SIG-M5 treated with dmso at 0.1 percent for 504 hours (cell line): ENCODE data around the gene XRCC3.
"Not testable (repeated sequence)": the region's sequence is repeated elsewhere in the genome, so short reads cannot be mapped to it uniquely, and the experiment has no call there.

ENCODE experiments used
- DNase-seq: peaks from one replicate; lab custom pipeline; 2025; ENCODE audit not compliant: unreplicated experiment; lab: John Stamatoyannopoulos, UW

The XRCC3 gene

DNA sequence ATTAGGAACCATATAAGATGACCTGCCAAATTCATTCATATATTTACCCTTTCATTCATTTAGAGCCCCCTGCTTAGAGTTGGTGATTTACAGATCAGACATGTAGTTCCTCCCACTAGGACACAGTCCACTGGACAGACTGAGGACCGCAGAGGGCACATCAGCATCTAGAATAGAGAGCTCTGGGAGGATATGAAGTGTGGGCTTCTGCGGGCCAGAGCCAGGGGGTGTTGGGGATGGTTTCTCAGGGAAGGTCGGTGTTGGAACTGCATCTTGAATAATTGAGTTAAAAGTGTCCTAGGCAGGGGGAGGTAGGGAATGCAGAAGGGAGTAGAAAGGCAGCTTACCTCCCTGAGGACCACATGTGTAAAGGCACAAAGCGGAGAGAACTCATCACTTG is 43.3 kb downstream of the XRCC3 start:
- DNase-seq = no peak

DNA sequence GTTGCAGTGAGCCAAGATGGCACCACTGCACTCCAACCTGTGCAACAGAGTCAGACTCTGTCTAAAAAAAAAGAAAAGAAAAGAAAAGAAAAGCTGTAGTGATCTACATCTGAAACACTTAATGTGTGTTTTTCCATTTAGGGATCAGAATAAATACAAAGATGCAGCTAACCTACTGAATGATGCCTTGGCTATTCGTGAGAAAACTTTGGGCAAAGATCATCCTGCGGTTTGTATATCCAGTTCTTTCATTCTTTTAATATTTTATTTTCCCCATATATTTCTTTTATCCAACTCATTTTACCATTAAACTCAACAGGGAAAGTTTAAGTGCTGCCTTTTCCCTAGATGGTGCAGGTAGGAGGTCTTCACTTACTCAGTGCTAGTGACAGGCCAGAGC is 45.9 kb downstream of the XRCC3 start:
- no peak for DNase-seq

DNA sequence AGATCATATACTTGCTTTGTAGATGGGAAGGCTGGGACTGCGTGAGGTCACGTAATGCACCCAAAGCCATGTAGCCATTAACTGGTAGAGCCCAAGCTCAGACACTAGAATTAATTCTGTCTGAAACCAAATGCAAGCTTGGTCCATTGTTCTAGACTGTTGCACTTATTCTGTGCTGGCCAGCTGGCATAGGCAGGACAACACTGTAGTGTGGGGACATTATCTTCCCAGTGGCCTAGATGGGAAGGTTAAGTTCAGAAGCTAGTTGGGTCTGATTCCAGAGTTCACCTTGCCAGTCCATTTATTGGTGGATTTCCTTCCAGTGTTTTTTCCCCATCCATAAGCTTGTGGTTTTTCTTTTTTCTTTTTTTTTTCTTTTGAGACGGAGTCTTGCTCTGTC is 47.1 kb downstream of the XRCC3 start:
- DNase-seq = no peak

DNA sequence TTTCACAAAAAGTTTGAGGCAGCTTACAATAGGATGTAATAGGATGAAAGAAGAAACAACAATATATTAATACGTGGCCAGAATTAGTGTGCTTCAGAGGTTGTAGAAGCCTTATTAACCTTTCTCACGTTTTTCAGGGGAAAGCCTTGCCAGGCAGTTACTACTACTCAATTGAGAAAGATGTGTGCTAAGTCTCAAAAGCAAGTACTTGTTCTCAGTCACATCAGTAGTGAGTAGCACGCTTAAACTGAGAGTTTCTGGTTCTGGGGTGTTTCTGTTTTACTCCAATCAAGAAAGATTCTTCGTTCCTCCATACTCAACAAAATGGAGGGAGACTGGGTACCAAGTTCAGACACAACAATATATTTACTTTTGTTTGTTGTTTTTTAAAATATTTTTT is 47.6 kb downstream of the XRCC3 start:
- no peak for DNase-seq

DNA sequence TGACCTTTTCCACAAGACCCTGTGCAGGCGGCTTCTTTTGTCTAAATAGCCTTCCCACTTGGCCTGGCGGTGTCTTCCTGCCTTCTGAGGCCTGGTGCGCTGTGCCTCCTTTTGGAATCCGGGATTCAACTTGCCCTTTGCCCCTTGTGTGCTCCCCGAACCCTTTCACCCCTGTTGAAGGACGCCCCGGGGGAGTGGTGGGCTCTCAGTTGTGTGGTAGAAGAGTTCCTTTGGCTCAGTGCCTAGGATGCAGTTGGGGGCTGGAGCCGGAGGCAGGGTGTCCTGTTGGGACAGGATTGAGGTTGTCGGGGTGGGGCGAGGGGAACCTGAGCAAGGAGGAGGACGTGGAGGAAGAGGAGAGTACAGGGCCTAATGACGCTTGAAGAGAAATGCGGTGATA is 51.7 kb downstream of the XRCC3 start:
- no peak for DNase-seq

DNA sequence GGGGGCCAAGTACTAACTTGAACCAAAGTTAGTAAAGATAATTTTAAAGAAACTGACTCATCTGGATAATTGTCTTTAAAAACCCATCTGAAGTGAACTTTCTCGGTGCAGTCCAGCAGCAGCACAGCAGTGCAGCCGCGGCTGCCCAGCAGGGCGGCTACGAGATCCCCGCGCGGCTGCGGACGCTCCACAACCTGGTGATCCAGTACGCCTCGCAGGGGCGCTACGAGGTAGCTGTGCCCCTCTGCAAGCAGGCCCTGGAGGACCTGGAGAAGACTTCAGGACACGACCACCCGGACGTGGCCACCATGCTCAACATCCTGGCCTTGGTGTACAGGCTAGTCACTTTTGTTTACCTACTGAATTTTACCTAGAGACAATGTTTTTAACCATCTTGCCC is 52.7 kb downstream of the XRCC3 start:
- no peak for DNase-seq

DNA sequence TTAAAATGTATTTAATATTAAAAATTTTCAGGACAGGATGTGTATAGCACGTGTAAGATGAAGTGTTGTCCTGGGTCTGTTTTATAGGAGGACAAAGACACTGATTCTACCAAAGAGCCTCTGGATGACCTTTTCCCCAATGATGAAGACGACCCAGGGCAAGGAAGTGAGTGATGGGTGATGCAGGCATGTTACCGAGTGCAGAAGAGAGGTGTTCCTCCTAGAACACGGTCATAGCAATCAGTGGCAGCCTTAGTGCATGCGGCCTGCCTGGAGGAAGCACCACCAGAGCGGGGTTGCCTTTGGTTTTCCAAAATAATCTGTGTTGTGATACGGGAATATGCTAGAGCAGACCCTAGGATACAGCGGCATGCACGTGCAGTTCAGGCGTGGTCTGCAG is 53.2 kb downstream of the XRCC3 start:
- no peak for DNase-seq

DNA sequence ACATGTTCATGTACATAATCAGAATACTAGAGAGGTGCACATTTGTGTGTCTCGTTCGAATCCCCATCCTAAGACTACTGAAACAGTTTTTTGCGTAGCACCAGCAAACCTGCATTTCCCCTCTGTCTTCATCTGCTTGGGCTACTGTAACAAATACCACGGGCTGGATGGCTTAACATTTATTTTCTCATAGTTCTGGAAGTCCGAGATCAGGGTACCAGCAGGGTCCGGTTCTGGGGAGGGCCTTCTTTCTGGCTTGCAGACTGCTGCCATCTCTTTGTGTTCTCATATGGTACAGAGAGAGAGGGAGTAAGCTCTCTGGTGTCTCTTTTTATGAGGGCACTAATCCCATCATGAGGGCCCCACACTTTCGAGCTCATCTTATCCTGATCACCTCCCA is 55.6 kb downstream of the XRCC3 start:
- no peak for DNase-seq

DNA sequence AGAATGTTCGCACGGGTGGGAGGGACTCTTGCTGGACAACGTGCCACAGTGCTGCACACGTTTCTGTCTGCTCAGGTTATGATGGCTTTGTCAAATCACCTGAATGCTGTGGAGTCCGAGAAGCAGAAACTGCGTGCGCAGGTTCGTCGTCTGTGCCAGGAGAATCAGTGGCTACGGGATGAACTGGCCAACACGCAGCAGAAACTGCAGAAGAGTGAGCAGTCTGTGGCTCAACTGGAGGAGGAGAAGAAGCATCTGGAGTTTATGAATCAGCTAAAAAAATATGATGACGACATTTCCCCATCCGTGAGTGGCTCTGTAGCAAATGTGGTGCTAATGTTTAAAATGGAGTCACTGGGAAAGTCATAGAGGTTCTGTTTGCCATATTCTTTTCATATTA is 57.8 kb downstream of the XRCC3 start:
- no peak for DNase-seq

DNA sequence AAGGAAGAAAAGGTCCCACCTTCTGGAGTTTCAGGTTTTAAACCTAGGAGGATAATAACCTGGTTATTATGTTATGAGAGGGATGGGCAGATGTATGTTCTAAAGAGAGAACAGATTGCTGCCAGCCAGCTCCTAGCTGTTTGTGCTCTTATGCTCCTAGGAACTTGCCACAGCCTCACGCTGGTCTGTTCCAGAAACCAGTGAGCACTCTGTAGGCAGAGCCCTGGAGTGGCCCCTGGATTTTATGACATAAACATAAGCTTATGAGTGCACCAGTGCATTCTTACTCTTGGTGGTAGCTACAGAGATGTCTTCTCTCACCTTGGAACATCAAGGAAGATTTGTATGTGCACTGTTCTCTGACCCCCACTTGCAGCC is 58.5 kb downstream of the XRCC3 start:
- no peak for DNase-seq

DNA sequence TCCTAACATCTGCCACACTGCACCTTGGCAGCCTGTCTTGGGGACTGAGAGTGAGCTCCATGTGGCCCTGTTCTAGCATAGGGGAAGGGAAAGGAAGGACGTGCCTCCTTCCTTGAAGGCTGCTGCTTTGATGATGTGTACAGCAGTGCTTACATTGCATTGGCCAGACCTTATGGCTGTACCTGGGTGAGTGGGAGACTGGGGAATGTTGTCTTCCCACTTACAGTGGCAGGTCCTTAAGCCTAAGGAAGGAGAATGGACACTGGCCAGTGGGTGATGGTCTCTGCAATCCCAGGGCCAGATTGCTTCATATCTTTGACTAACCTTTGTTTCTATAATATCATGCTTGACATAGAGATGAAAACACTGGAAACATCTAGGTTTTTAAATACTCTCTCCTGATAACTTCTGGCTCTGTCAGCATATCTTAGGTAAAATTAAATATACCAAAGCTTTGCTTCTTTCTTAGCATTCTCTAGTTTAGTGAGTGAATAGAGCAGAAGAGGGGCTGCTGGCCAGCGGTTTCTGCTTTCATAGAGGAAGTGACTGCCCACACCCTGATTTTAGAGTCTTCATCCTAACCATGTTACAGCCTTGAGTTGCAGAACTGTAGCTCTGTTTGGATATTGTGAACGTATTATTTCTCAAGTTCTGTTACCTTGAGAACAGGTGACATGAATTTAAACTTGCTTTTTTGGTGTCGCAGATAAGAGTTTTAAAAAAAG is 59.1 kb downstream of the XRCC3 start:
- no peak for DNase-seq

DNA sequence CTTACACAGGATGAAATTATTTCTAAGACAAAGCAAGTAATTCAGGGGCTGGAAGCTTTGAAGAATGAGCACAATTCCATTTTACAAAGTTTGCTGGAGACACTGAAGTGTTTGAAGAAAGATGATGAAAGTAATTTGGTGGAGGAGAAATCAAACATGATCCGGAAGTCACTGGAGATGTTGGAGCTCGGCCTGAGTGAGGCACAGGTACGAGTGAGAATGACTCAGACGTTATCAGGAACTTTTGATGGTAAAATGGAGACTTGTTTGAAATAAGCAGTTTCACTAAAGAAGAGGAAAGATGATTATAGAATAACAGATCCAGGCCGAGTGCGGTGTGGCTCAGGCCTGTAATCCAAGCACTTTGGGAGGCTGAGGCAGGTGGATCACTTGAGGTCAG is 60.6 kb downstream of the XRCC3 start:
- no peak for DNase-seq

DNA sequence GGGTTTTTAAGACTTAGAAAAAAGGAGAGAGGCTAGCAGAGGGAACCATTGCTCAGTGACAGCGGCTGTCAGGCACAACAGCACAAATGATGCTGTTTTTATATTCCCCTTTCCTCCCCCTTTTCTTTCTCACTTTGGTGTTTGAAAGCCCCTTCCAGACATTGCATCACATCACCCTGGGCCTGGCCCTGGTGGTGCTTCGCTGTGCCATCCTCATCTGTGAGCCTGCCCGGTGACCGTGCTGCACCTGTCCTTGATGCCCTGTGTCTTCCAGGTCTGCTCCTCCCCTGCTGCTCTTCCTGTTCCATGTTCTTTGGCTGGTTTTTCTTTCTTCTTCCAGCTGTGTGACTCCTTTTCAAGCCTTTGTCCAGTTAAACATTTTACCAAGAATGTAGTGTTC is 61.4 kb downstream of the XRCC3 start:
- DNase-seq = no peak

DNA sequence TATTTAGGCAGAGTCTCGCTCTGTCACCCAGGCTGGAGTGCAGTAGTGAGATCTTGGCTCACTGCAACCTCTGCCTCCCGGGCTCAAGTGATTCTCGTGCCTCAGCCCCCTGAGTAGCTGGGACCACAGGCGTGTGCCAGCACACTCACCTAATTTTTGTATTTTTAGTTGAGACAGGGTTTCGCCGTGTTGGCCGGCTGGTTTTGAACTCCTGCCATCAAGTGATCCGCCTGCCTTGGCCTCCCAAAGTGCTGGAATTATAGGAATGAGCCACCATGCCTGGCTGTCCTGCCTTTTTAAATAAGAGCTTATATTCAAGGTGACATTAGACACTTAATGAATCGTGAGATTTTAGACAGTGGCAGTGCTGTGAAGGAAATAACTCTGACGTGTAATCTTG is 61.9 kb downstream of the XRCC3 start:
- not testable (repeated sequence) for DNase-seq

DNA sequence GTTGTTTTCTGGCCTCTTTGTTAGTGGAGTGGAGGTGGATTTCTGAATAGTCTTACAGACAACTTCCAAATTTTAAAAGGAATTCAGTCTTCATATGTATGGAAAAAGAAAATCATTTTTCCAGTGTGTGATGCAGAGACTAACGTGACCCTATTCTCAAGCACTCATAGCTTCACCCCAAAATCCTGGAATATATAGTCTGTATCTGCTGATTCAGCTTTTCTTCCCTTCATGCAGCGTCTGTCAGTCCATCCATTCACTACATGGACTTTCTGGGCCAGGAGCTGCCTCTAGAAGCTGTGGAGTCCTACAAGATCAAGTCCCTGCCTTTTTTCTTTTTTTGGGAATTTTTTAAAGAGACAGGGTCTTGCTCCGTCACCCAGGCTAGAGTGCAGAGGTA is 62.4 kb downstream of the XRCC3 start:
- no peak for DNase-seq

DNA sequence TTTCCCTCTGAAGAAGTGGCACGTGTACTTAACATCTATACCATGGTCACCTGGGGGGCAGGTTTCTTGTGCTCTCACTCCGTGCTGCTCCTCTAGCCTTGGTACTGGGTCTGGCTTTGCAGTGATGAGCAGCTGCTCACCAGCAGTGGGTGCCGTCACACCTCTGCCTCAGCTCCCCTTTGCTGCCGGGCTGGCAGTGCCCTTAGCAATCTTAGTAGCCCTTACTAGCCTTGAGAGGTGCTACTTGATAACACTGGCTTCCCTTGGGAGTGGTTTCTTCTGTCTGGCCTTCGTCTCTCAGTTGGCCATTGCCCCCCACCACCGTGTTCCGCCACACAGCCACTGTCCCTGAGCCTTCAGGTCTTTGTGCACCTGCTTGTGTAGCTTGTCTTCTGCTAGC is 63.7 kb downstream of the XRCC3 start:
- no peak for DNase-seq

DNA sequence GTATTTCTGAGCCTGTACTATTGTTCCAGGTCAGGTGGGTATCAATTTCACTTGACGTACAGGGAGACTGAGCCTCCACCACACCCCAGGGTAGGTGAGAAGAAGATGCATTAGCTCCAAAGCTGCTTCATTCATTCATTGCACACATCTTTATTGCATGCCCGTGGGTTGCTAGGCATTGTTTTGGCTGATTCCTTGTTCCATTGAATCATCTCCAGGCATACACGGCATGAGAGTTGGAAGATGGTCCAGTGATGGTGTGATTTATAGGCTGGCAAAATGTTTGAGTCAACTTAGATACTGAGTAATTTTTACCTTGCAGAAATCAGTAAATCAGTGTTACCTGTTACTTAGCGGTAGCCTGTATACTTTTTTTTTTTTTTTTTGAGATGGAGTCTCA is 65.0 kb downstream of the XRCC3 start:
- no peak for DNase-seq

DNA sequence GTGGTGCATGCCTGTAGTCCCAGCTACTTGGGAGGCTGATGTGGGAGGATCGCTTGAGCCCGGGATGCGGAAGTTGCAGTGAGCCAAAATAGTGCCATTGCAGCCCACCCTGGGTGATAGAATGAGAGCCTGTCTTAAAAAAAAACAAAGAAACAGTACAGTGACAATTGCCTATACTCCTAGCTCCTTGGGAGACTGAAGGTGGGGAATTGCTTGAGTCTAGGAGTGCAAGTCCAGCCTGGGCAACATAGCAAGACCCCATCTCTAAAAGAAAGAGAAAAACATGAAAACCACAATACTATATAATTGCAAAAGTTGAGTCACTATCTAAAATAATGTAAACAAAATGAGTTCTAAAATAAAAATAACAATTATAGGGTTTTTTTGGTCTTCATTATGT is 66.2 kb downstream of the XRCC3 start:
- DNase-seq = no peak
